Measurements from ENCODE around the gene METAP1. TPM values are rescaled to one million over a fixed set of nuclear protein-coding genes. Genes with fewer than 3 reads are reported as not detected.

The METAP1 gene
- total RNA-seq, 1 donor from 2014 or later = 16.2 TPM

GRCh38 chr4:98996765-98997068 is 1.2 kb downstream of the METAP1 start:
- H3K36me3 ChIP-seq (ENCODE audit: control insufficient read depth in 3 of 3, insufficient read depth in 3 of 3, low read length in 3 of 3) = peaks cover 0 to 2% (median 0%) of the 10 kb centered on the region in 3 donors
- H3K27ac ChIP-seq (ENCODE audit: low read depth, low read length) = peak overlapping the region; percentile 15
- H3K9ac ChIP-seq (ENCODE audit: low read depth in 1 of 3, low read length in 3 of 3) = peak overlapping the region; percentile 15 to 90 (median 69)
- H3K4me1 ChIP-seq (ENCODE audit: control insufficient read depth in 3 of 3, insufficient read depth in 3 of 3, low read length in 3 of 3) = peaks cover 4 to 7% (median 5%) of the 10 kb centered on the region in 3 donors
- H3K4me3 ChIP-seq (ENCODE audit: low read length in 3 of 3) = peak overlapping the region; percentile 40 to 98 (median 94)
- H3K9me3 ChIP-seq (ENCODE audit: control insufficient read depth in 3 of 3, low read length in 3 of 3) = no peaks in the 10 kb centered on the region
- no peaks in the 10 kb centered on the region for H3K27me3 ChIP-seq (ENCODE audit: control insufficient read depth in 3 of 3, insufficient read depth in 3 of 3, low read length in 3 of 3)

GRCh38 chr4:98997166-98997565 is 1.6 kb downstream of the METAP1 start:
- Histone ChIP-seq H3K27me3 (ENCODE audit: control insufficient read depth in 3 of 3, insufficient read depth in 3 of 3, low read length in 3 of 3) (no peaks in the 10 kb centered on the region), H3K36me3 (ENCODE audit: control insufficient read depth in 3 of 3, insufficient read depth in 3 of 3, low read length in 3 of 3) (peaks cover 0 to 1% (median 0%) of the 10 kb centered on the region in 3 donors), H3K9ac (ENCODE audit: low read depth in 1 of 3, low read length in 3 of 3) (peak overlapping the region in 1 of 3 donors; percentile 15), H3K27ac (ENCODE audit: low read depth, low read length) (no peak overlapping the region), H3K9me3 (ENCODE audit: control insufficient read depth in 3 of 3, low read length in 3 of 3) (no peaks in the 10 kb centered on the region), H3K4me1 (ENCODE audit: control insufficient read depth in 3 of 3, insufficient read depth in 3 of 3, low read length in 3 of 3) (peaks cover 4 to 7% (median 5%) of the 10 kb centered on the region in 3 donors), H3K4me3 (ENCODE audit: low read length in 3 of 3) (no peak overlapping the region)

- H3K4me3 ChIP-seq (ENCODE audit: low read length in 3 of 3) = no peak overlapping the region
- H3K36me3 ChIP-seq (ENCODE audit: control insufficient read depth in 3 of 3, insufficient read depth in 3 of 3, low read length in 3 of 3) = no peaks in the 10 kb centered on the region
- no peaks in the 10 kb centered on the region for H3K27me3 ChIP-seq (ENCODE audit: control insufficient read depth in 3 of 3, insufficient read depth in 3 of 3, low read length in 3 of 3)
- no peak overlapping the region for H3K9ac ChIP-seq (ENCODE audit: low read depth in 1 of 3, low read length in 3 of 3)
- no peaks in the 10 kb centered on the region for H3K9me3 ChIP-seq (ENCODE audit: control insufficient read depth in 3 of 3, low read length in 3 of 3)
- no peak overlapping the region for H3K27ac ChIP-seq (ENCODE audit: low read depth, low read length)
- peaks cover 4 to 7% (median 5%) of the 10 kb centered on the region in 3 donors for H3K4me1 ChIP-seq (ENCODE audit: control insufficient read depth in 3 of 3, insufficient read depth in 3 of 3, low read length in 3 of 3)
Observed at GRCh38 chr4:98998551-98998950, 3.0 kb downstream of the METAP1 start.

GRCh38 chr4:99002279-99002678 is 6.8 kb downstream of the METAP1 start:
- no peak overlapping the region for H3K9ac ChIP-seq (ENCODE audit: low read depth in 1 of 3, low read length in 3 of 3)
- no peaks in the 10 kb centered on the region for H3K36me3 ChIP-seq (ENCODE audit: control insufficient read depth in 3 of 3, insufficient read depth in 3 of 3, low read length in 3 of 3)
- H3K9me3 ChIP-seq (ENCODE audit: control insufficient read depth in 3 of 3, low read length in 3 of 3) = no peaks in the 10 kb centered on the region
- H3K4me3 ChIP-seq (ENCODE audit: low read length in 3 of 3) = no peak overlapping the region
- no peak overlapping the region for H3K27ac ChIP-seq (ENCODE audit: low read depth, low read length)
- H3K27me3 ChIP-seq (ENCODE audit: control insufficient read depth in 3 of 3, insufficient read depth in 3 of 3, low read length in 3 of 3) = no peaks in the 10 kb centered on the region
- H3K4me1 ChIP-seq (ENCODE audit: control insufficient read depth in 3 of 3, insufficient read depth in 3 of 3, low read length in 3 of 3) = no peaks in the 10 kb centered on the region

- Histone ChIP-seq H3K9me3 (ENCODE audit: control insufficient read depth in 3 of 3, low read length in 3 of 3) (no peaks in the 10 kb centered on the region), H3K4me1 (ENCODE audit: control insufficient read depth in 3 of 3, insufficient read depth in 3 of 3, low read length in 3 of 3) (no peaks in the 10 kb centered on the region), H3K4me3 (ENCODE audit: low read length in 3 of 3) (no peak overlapping the region), H3K36me3 (ENCODE audit: control insufficient read depth in 3 of 3, insufficient read depth in 3 of 3, low read length in 3 of 3) (peaks cover 0 to 1% (median 0%) of the 10 kb centered on the region in 3 donors), H3K27ac (ENCODE audit: low read depth, low read length) (no peak overlapping the region), H3K27me3 (ENCODE audit: control insufficient read depth in 3 of 3, insufficient read depth in 3 of 3, low read length in 3 of 3) (no peaks in the 10 kb centered on the region), H3K9ac (ENCODE audit: low read depth in 1 of 3, low read length in 3 of 3) (no peak overlapping the region)
Observed at GRCh38 chr4:99008051-99008450, 12.5 kb downstream of the METAP1 start.

GRCh38 chr4:99011910-99012309 is 16.4 kb downstream of the METAP1 start:
- Histone ChIP-seq H3K4me1 (ENCODE audit: control insufficient read depth in 3 of 3, insufficient read depth in 3 of 3, low read length in 3 of 3) (no peaks in the 10 kb centered on the region), H3K4me3 (ENCODE audit: low read length in 3 of 3) (no peak overlapping the region), H3K9ac (ENCODE audit: low read depth in 1 of 3, low read length in 3 of 3) (no peak overlapping the region), H3K9me3 (ENCODE audit: control insufficient read depth in 3 of 3, low read length in 3 of 3) (no peaks in the 10 kb centered on the region), H3K27me3 (ENCODE audit: control insufficient read depth in 3 of 3, insufficient read depth in 3 of 3, low read length in 3 of 3) (no peaks in the 10 kb centered on the region), H3K36me3 (ENCODE audit: control insufficient read depth in 3 of 3, insufficient read depth in 3 of 3, low read length in 3 of 3) (peaks cover 0 to 1% (median 0%) of the 10 kb centered on the region in 3 donors), H3K27ac (ENCODE audit: low read depth, low read length) (no peak overlapping the region)

- Histone ChIP-seq H3K4me1 (ENCODE audit: control insufficient read depth in 3 of 3, insufficient read depth in 3 of 3, low read length in 3 of 3) (no peaks in the 10 kb centered on the region), H3K9ac (ENCODE audit: low read depth in 1 of 3, low read length in 3 of 3) (no peak overlapping the region), H3K27ac (ENCODE audit: low read depth, low read length) (no peak overlapping the region), H3K9me3 (ENCODE audit: control insufficient read depth in 3 of 3, low read length in 3 of 3) (no peaks in the 10 kb centered on the region), H3K4me3 (ENCODE audit: low read length in 3 of 3) (no peak overlapping the region), H3K27me3 (ENCODE audit: control insufficient read depth in 3 of 3, insufficient read depth in 3 of 3, low read length in 3 of 3) (no peaks in the 10 kb centered on the region), H3K36me3 (ENCODE audit: control insufficient read depth in 3 of 3, insufficient read depth in 3 of 3, low read length in 3 of 3) (peaks cover 0 to 1% (median 0%) of the 10 kb centered on the region in 3 donors)
Observed at GRCh38 chr4:99013402-99013843, 17.9 kb downstream of the METAP1 start.

GRCh38 chr4:99013884-99014523 is 18.5 kb downstream of the METAP1 start:
- H3K27ac ChIP-seq (ENCODE audit: low read depth, low read length) = no peak overlapping the region
- H3K9ac ChIP-seq (ENCODE audit: low read depth in 1 of 3, low read length in 3 of 3) = no peak overlapping the region
- no peak overlapping the region for H3K4me3 ChIP-seq (ENCODE audit: low read length in 3 of 3)
- H3K9me3 ChIP-seq (ENCODE audit: control insufficient read depth in 3 of 3, low read length in 3 of 3) = no peaks in the 10 kb centered on the region
- H3K36me3 ChIP-seq (ENCODE audit: control insufficient read depth in 3 of 3, insufficient read depth in 3 of 3, low read length in 3 of 3) = peaks cover 0 to 1% (median 0%) of the 10 kb centered on the region in 3 donors
- H3K27me3 ChIP-seq (ENCODE audit: control insufficient read depth in 3 of 3, insufficient read depth in 3 of 3, low read length in 3 of 3) = no peaks in the 10 kb centered on the region
- H3K4me1 ChIP-seq (ENCODE audit: control insufficient read depth in 3 of 3, insufficient read depth in 3 of 3, low read length in 3 of 3) = no peaks in the 10 kb centered on the region

GRCh38 chr4:99021386-99021785 is 25.9 kb downstream of the METAP1 start:
- H3K9ac ChIP-seq (ENCODE audit: low read depth in 1 of 3, low read length in 3 of 3) = no peak overlapping the region
- no peak overlapping the region for H3K4me3 ChIP-seq (ENCODE audit: low read length in 3 of 3)
- H3K36me3 ChIP-seq (ENCODE audit: control insufficient read depth in 3 of 3, insufficient read depth in 3 of 3, low read length in 3 of 3) = peaks cover 0 to 4% (median 0%) of the 10 kb centered on the region in 3 donors
- no peaks in the 10 kb centered on the region for H3K9me3 ChIP-seq (ENCODE audit: control insufficient read depth in 3 of 3, low read length in 3 of 3)
- H3K4me1 ChIP-seq (ENCODE audit: control insufficient read depth in 3 of 3, insufficient read depth in 3 of 3, low read length in 3 of 3) = no peaks in the 10 kb centered on the region
- no peaks in the 10 kb centered on the region for H3K27me3 ChIP-seq (ENCODE audit: control insufficient read depth in 3 of 3, insufficient read depth in 3 of 3, low read length in 3 of 3)
- no peak overlapping the region for H3K27ac ChIP-seq (ENCODE audit: low read depth, low read length)

- no peaks in the 10 kb centered on the region for H3K4me1 ChIP-seq (ENCODE audit: control insufficient read depth in 3 of 3, insufficient read depth in 3 of 3, low read length in 3 of 3)
- no peaks in the 10 kb centered on the region for H3K9me3 ChIP-seq (ENCODE audit: control insufficient read depth in 3 of 3, low read length in 3 of 3)
- H3K36me3 ChIP-seq (ENCODE audit: control insufficient read depth in 3 of 3, insufficient read depth in 3 of 3, low read length in 3 of 3) = peaks cover 0 to 4% (median 0%) of the 10 kb centered on the region in 3 donors
- no peak overlapping the region for H3K27ac ChIP-seq (ENCODE audit: low read depth, low read length)
- H3K9ac ChIP-seq (ENCODE audit: low read depth in 1 of 3, low read length in 3 of 3) = no peak overlapping the region
- no peak overlapping the region for H3K4me3 ChIP-seq (ENCODE audit: low read length in 3 of 3)
- H3K27me3 ChIP-seq (ENCODE audit: control insufficient read depth in 3 of 3, insufficient read depth in 3 of 3, low read length in 3 of 3) = no peaks in the 10 kb centered on the region
Observed at GRCh38 chr4:99022566-99022965, 27.0 kb downstream of the METAP1 start.

Data from skeletal muscle tissue (tissue), 4 donors.